Stimulated activated naive CD8-positive, alpha-beta T cell treated with anti-CD3 and anti-CD28 coated beads, Interleukin-15, amount 100 ng/mL, for 72 hours (primary cell): Measurements from ENCODE around the gene TRMT61B.

Experiments used
- ATAC-seq: fragments of 150-1000 bp; cut with Tn5 transposase; 2 replicates; pipeline ENCODE4 v1.10.0; 2021; ENCODE audit warnings: mild to moderate bottlenecking, moderate library complexity
- DNase-seq, 2 donors: peaks; one replicate each; pipeline ENCODE4 v3.0.0; 2021 to 2022
- H3K27ac Mint-ChIP-seq, 2 donors: one replicate each; pipeline ENCODE4 v1.8.0; 2022; ENCODE audit warnings: mild to moderate bottlenecking in 2 of 2, mixed read lengths in 2 of 2, moderate library complexity in 2 of 2
- H3K27me3 Mint-ChIP-seq: one replicate; pipeline ENCODE4 v1.8.0; 2022; ENCODE audit warnings: mixed read lengths
- H3K4me1 Mint-ChIP-seq: one replicate; pipeline ENCODE4 v1.8.0; 2022; ENCODE audit warnings: mild to moderate bottlenecking, mixed read lengths
- H3K4me3 Mint-ChIP-seq, 2 donors: one replicate each; pipeline ENCODE4 v1.8.0; 2022; ENCODE audit warnings: mild to moderate bottlenecking in 2 of 2, mixed read lengths in 2 of 2, moderate library complexity in 1 of 2
- H3K9me3 Mint-ChIP-seq, 2 donors: one replicate each; pipeline ENCODE4 v1.8.0; 2022; ENCODE audit warnings: mixed read lengths in 2 of 2

TRMT61B gene

DNA sequence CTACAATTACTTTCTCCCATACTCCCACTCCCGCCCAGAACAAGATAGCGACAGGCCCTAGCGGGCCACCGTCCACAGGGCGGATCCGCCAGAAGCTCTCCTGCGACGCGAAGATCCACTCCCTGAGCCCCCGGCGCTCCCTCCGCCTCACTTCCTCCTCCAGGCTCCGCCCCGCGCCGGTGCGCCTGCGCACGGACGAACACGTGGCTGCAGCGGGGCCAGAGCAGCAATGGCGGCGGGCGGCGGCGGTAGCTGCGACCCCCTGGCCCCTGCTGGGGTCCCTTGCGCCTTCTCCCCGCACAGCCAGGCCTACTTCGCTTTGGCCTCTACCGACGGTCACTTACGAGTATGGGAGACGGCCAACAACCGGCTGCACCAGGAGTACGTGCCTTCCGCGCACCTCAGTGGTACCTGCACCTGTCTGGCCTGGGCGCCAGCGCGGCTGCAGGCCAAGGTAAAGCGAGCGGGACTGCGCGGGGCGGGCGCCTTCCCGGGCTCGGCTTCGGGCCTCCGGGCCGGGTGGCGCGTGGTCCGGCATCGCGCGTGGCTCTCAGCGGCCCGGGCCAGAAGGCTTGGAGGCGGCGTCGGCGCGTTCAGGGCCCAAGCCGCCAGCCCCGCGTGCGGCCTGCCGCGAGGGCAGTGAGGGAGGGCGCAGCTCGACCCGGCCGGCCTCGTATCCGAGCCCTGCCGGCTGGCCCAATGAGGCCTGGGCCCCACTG, 24.5 kb upstream of the TRMT61B start, which contains the start of gene WDR43:
Gene WDR43 (plus strand): TSS at position 198 of the 719 bp plus-strand sequence. CDS start 32 bp downstream, at position 230.
- H3K27me3 Mint-ChIP-seq = no peaks in the 10 kb centered on the region
- peak within 1 kb of the TSS; percentile 98 to 99 for H3K27ac Mint-ChIP-seq
- peak; percentile 99 for ATAC-seq
- peaks cover 34% of the 10 kb centered on the region for H3K4me1 Mint-ChIP-seq
- no peaks in the 10 kb centered on the region for H3K9me3 Mint-ChIP-seq
- peak; percentile 99 for DNase-seq
- peak within 1 kb of the TSS; percentile 93 to 98 for H3K4me3 Mint-ChIP-seq

DNA sequence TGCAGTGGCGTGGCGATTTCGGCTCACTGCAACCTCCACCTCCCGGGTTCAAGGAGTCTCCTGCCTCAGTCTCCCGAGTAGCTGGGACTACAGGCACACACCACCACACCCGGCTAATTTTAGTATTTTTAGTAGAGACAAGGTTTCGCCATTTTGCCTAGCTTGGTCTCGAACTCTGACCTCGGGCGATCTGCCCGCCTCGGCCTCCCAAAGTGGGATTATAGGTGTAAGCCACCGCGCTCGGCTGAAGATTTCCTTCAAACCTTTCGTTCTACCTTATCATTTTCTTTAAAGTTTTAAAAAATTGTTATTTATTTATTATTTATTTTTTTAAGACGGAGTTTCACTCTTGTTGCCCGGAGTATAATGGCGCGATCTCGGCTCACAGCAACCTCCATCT, 23.4 kb upstream of the TRMT61B start:
- no peaks in the 10 kb centered on the region for H3K27me3 Mint-ChIP-seq
- no peak for ATAC-seq
- peaks cover 24% of the 10 kb centered on the region for H3K4me1 Mint-ChIP-seq
- no peaks in the 10 kb centered on the region for H3K9me3 Mint-ChIP-seq
- no peak overlapping the region for H3K4me3 Mint-ChIP-seq
- no peak for DNase-seq
- H3K27ac Mint-ChIP-seq = no peak overlapping the region

DNA sequence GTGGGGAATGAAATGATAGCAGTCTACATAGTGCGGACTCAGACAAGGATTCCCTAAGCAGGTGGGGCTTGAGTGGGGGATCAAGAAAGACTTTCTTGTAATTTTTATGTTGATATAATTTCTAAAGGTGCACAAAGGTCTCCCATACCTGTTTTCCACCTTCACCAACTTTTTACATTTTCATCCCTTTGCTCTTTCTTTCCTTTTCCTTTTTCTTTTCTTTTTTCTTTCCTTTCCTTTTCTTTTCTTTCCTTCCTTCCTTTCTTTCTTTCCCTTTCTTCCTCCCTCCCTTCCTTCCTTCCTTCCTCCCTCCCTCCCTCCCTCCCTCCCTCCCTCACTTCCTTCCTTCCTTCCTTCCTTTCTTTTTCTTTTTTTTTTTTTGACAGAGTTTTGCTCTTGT, 10.1 kb upstream of the TRMT61B start:
- no peak overlapping the region for H3K4me3 Mint-ChIP-seq
- H3K4me1 Mint-ChIP-seq = no peaks in the 10 kb centered on the region
- peaks cover 27% of the 10 kb centered on the region for H3K27me3 Mint-ChIP-seq
- no peaks in the 10 kb centered on the region for H3K9me3 Mint-ChIP-seq
- ATAC-seq (no peak), DNase-seq (no peak)
- no peak overlapping the region for H3K27ac Mint-ChIP-seq

GRCh38 chr2:28871620-28872019, 1.5 kb upstream of the TRMT61B start:
- Mint-ChIP-seq H3K27ac (no peak overlapping the region), H3K27me3 (peaks cover 15% of the 10 kb centered on the region), H3K4me1 (peaks cover 25% of the 10 kb centered on the region), H3K9me3 (no peaks in the 10 kb centered on the region), H3K4me3 (no peak overlapping the region)
- DNase-seq (no peak), ATAC-seq (no peak)

DNA sequence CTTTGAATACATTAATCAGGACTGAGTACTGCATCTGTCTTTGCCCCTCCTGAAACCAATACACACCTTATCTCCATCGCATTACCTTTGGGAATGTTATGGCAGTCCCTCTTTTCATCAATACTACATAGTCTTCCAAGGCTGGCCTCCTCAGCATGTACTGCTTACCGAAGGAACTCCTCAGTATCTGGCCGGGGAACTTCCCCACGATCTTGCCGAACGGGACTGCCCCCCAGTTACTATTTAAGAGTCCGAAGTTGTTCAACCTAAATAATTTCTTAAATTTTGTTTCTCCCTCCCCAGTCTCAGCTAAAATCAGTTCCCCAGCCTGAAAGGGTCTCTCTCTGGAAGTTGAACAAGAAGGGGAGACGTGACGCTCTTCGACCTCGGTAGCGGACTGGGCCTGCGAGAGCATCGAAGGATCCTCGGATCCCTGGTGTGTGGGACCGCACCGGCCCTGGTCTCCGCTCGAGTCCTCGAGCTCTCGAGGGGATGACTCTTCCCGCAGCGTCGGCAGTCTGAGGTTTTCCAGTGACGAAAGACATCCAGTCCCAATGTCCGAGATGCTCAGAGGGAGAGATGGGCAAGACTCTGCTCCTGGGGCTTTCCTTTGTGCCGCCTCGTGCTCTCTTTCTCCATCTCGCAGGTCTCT, 489 bp downstream of the TRMT61B start:
- Mint-ChIP-seq H3K9me3 (no peaks in the 10 kb centered on the region), H3K27ac (peak overlapping the region; percentile 95 to 97), H3K4me3 (peak overlapping the region; percentile 96 to 99), H3K27me3 (no peaks in the 10 kb centered on the region), H3K4me1 (peaks cover 44% of the 10 kb centered on the region)
- DNase-seq = no peak
- peak; percentile 24 for ATAC-seq

GRCh38 chr2:28868611-28869010, 1.5 kb downstream of the TRMT61B start:
- DNase-seq (no peak), ATAC-seq (no peak)
- H3K4me3 Mint-ChIP-seq = peak overlapping the region; percentile 73 to 79
- peaks cover 50% of the 10 kb centered on the region for H3K4me1 Mint-ChIP-seq
- H3K27me3 Mint-ChIP-seq = no peaks in the 10 kb centered on the region
- no peaks in the 10 kb centered on the region for H3K9me3 Mint-ChIP-seq
- peak overlapping the region in 1 of 2 donors; percentile 86 for H3K27ac Mint-ChIP-seq

- DNase-seq (no peak), ATAC-seq (no peak)
- Mint-ChIP-seq H3K4me3 (no peak overlapping the region), H3K9me3 (no peaks in the 10 kb centered on the region), H3K27ac (no peak overlapping the region), H3K4me1 (no peaks in the 10 kb centered on the region), H3K27me3 (no peaks in the 10 kb centered on the region)
Observed at GRCh38 chr2:28855977-28856376, 14.1 kb downstream of the TRMT61B start.

DNA sequence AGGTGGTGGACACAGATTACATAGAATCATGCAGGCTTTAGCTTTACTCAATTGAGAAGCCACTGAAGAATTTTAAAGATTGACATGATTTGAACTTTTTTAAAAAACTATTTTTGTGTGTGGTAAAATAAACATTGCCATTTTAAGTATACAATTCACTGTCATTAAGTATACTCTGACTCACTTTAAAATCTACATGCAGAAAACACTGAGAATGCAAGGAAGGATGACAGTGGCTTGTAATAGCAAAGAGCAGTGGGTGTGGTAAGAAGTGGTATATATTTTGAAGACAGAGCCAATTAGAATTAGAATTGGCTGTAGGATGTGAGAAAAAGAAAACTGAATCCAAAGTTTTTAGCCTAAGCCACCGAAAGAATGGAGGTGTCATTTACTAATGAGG, 14.9 kb downstream of the TRMT61B start:
- no peaks in the 10 kb centered on the region for H3K4me1 Mint-ChIP-seq
- peak overlapping the region in 1 of 2 donors; percentile 83 for H3K27ac Mint-ChIP-seq
- ATAC-seq = no peak

GRCh38 chr2:28842042-28842441, 28.1 kb downstream of the TRMT61B start:
- no peak overlapping the region for H3K27ac Mint-ChIP-seq
- H3K4me1 Mint-ChIP-seq = no peaks in the 10 kb centered on the region
- H3K4me3 Mint-ChIP-seq = no peak overlapping the region
- DNase-seq (no peak), ATAC-seq (no peak)
- H3K27me3 Mint-ChIP-seq = no peaks in the 10 kb centered on the region
- no peaks in the 10 kb centered on the region for H3K9me3 Mint-ChIP-seq

More for the DNA sequence above, 14.9 kb downstream of the TRMT61B start:
- no peaks in the 10 kb centered on the region for H3K9me3 Mint-ChIP-seq
- DNase-seq = no peak
- H3K4me3 Mint-ChIP-seq = no peak overlapping the region
- H3K27me3 Mint-ChIP-seq = no peaks in the 10 kb centered on the region

DNA sequence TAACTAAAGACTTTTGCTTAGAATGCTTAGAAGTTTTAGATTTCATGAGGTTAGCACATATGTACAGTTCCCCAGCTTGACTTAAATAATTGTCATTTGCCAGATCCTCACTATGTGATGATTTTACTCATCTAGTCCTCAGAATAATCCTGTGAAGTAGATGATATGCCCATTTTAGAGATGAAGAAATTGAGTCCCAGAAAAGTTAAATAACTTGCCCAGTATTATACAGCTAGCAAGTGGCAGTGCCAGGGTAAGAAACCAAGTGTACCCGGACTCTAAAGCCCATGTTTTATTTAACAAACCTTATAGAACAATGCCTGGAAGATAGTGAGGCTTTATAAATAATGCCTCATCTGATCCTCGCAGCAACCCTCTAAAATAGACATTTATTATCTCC, 31.1 kb downstream of the TRMT61B start:
- ATAC-seq (no peak), DNase-seq (no peak)
- Mint-ChIP-seq H3K27ac (no peak overlapping the region), H3K4me3 (no peak overlapping the region), H3K4me1 (no peaks in the 10 kb centered on the region), H3K27me3 (no peaks in the 10 kb centered on the region), H3K9me3 (no peaks in the 10 kb centered on the region)

GRCh38 chr2:28835781-28836180, 34.3 kb downstream of the TRMT61B start:
- Mint-ChIP-seq H3K9me3 (no peaks in the 10 kb centered on the region), H3K4me1 (no peaks in the 10 kb centered on the region), H3K27ac (no peak overlapping the region), H3K4me3 (no peak overlapping the region), H3K27me3 (no peaks in the 10 kb centered on the region)
- ATAC-seq = no peak
- DNase-seq = no peak

- ATAC-seq (no peak), DNase-seq (no peak)
- Mint-ChIP-seq H3K4me3 (no peak overlapping the region), H3K27ac (no peak overlapping the region), H3K4me1 (no peaks in the 10 kb centered on the region), H3K27me3 (no peaks in the 10 kb centered on the region), H3K9me3 (no peaks in the 10 kb centered on the region)
Observed at GRCh38 chr2:28833740-28834470, 36.2 kb downstream of the TRMT61B start.

DNA sequence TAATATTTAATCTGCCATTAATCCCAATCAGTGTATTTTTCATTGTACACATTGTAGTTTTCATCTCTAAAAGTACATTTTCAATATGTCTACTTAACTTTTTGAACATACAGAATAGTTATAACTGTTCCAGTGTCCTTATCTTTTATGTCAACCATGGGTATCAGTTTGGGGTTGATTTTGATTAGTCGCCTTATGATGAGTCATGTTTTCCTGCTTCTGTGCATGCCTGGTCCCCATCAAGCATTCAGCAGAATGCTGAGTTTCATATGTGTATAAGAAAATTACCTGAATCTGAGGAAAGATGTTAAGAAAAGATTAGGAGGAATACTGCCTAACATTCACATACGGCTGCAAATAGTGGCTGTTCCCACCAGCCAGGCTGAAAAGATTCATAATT, 41.7 kb downstream of the TRMT61B start:
- H3K27ac Mint-ChIP-seq = peak overlapping the region in 1 of 2 donors; percentile 72
- DNase-seq (no peak), ATAC-seq (no peak)
- H3K27me3 Mint-ChIP-seq = peaks cover 7% of the 10 kb centered on the region
- H3K4me1 Mint-ChIP-seq = peaks cover 8% of the 10 kb centered on the region
- no peaks in the 10 kb centered on the region for H3K9me3 Mint-ChIP-seq
- H3K4me3 Mint-ChIP-seq = no peak overlapping the region

- Mint-ChIP-seq H3K9me3 (no peaks in the 10 kb centered on the region), H3K27ac (no peak overlapping the region), H3K27me3 (peaks cover 7% of the 10 kb centered on the region), H3K4me3 (no peak overlapping the region), H3K4me1 (peaks cover 8% of the 10 kb centered on the region)
- DNase-seq (no peak), ATAC-seq (no peak)
Observed at GRCh38 chr2:28824870-28825269, 45.2 kb downstream of the TRMT61B start.

DNA sequence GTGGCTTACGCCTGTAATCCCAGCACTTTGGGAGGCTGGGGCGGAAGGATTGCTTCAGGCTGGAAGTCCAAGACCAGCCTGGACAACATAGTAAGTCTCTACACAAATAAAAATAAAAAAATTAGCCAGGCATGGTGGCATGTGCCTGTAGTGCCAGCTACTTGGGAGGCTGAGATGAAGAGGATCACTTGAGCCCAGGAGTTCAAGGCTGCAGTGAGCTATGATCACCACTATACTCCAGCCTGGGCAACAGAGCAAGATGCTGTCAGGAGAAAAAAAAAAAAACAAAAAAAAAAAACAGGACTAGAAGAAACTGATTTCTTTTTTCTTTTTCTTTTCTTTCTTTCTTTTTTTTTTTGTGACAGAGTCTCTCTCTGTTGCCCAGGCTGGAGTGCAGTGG, 45.9 kb downstream of the TRMT61B start:
- Mint-ChIP-seq H3K4me1 (peaks cover 8% of the 10 kb centered on the region), H3K27me3 (peaks cover 7% of the 10 kb centered on the region), H3K9me3 (no peaks in the 10 kb centered on the region), H3K27ac (no peak overlapping the region), H3K4me3 (no peak overlapping the region)
- ATAC-seq (no peak), DNase-seq (no peak)

GRCh38 chr2:28822036-28822435, 48.1 kb downstream of the TRMT61B start:
- no peaks in the 10 kb centered on the region for H3K9me3 Mint-ChIP-seq
- H3K27ac Mint-ChIP-seq = no peak overlapping the region
- H3K4me3 Mint-ChIP-seq = no peak overlapping the region
- H3K4me1 Mint-ChIP-seq = peaks cover 6% of the 10 kb centered on the region
- ATAC-seq (no peak), DNase-seq (no peak)
- peaks cover 7% of the 10 kb centered on the region for H3K27me3 Mint-ChIP-seq
